Calu3 (cell line): ENCODE data around the gene GBP7. TPM values are rescaled to one million over a fixed set of nuclear protein-coding genes. Genes with fewer than 3 reads are reported as not detected.

Experiments used
- BruUV-seq: library from RNA; stranded (reverse); fragments of 400-500 nt; replicated peaks from 2 replicates; lab custom pipeline; 2021; lab: Mats Ljungman, UMichigan
- CTCF ChIA-PET: fragments of 300-600 bp; sonication (Branson Sonifier 250); formaldehyde crosslinking; loops from one replicate; lab custom pipeline; 2022; ENCODE audit warnings: antibody characterized with exemption; lab: Charles Lee
- DNase-seq: peaks from one replicate; pipeline ENCODE4 v3.0.0; 2022
- H3K27ac Mint-ChIP-seq: one replicate; pipeline ENCODE4 v1.8.0; 2022; ENCODE audit warnings: mixed read lengths; ENCODE audit not compliant: unreplicated experiment
- H3K27me3 Mint-ChIP-seq: one replicate; pipeline ENCODE4 v1.8.0; 2022; ENCODE audit warnings: mixed read lengths; ENCODE audit not compliant: unreplicated experiment
- H3K36me3 Mint-ChIP-seq: one replicate; pipeline ENCODE4 v1.8.0; 2022; ENCODE audit warnings: mild to moderate bottlenecking, moderate library complexity, mixed read lengths; ENCODE audit not compliant: insufficient read depth, unreplicated experiment
- H3K4me1 Mint-ChIP-seq: one replicate; pipeline ENCODE4 v1.8.0; 2022; ENCODE audit warnings: mild to moderate bottlenecking, low read depth, mixed read lengths; ENCODE audit not compliant: unreplicated experiment
- H3K4me3 Mint-ChIP-seq: one replicate; pipeline ENCODE4 v1.8.0; 2022; ENCODE audit warnings: mild to moderate bottlenecking, low read depth, moderate library complexity, mixed read lengths; ENCODE audit not compliant: unreplicated experiment
- H3K9me3 Mint-ChIP-seq: one replicate; pipeline ENCODE4 v1.8.0; 2022; ENCODE audit warnings: low read depth, mixed read lengths; ENCODE audit not compliant: unreplicated experiment
- intact Hi-C: fragments of 100-400 bp; cut with micrococcal nuclease; formaldehyde crosslinking; loops from one replicate; pipeline ENCODE4 v1.10.0; 2022; ENCODE audit not compliant: unreplicated experiment
- total RNA-seq: library from RNA; stranded (reverse); gene quantifications from 2 replicates; pipeline ENCODE4 v1.2.3, GENCODE V29; 2022
- TF ChIP-seq, protein P1 (sequence below): fragments of 200-600 bp; IDR thresholded peaks from one replicate; pipeline ENCODE4 v1.8.0; 2022; ENCODE audit warnings: antibody characterized with exemption; ENCODE audit not compliant: unreplicated experiment

The GBP7 gene
- total RNA-seq, 1 experiment from 2014 or later = 0.19 TPM

DNA sequence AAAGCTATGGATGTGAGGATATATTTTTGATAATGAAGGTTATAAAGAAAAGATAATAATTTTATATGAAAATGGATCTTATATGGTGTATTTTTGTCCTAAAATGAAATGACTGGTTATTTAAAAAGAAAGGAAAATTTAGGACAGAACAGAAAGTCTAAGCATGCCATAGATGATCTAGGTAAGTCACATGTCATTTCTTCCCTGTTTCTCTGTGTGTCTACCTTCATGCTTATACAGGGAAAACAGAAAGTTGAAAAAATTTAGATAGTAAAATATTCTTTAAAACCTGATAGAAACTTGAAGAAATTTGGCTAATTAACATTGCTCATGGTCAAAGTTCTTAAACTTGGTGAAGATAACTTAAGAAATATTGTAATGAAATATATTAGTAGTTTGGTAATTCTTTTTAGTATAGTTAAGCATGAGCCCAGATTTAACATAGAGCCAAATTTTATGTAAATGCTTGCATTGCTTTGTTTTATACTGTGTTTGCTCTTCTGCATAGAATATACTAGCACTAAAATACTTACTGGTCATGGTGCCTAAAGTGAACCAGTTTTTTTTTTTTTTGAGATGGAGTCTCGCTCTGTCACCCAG lies 35.3 kb upstream of the GBP7 start:
- TF ChIP-seq, protein P1, sequence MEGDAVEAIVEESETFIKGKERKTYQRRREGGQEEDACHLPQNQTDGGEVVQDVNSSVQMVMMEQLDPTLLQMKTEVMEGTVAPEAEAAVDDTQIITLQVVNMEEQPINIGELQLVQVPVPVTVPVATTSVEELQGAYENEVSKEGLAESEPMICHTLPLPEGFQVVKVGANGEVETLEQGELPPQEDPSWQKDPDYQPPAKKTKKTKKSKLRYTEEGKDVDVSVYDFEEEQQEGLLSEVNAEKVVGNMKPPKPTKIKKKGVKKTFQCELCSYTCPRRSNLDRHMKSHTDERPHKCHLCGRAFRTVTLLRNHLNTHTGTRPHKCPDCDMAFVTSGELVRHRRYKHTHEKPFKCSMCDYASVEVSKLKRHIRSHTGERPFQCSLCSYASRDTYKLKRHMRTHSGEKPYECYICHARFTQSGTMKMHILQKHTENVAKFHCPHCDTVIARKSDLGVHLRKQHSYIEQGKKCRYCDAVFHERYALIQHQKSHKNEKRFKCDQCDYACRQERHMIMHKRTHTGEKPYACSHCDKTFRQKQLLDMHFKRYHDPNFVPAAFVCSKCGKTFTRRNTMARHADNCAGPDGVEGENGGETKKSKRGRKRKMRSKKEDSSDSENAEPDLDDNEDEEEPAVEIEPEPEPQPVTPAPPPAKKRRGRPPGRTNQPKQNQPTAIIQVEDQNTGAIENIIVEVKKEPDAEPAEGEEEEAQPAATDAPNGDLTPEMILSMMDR = no peak
- CTCF ChIA-PET = no interaction called here
- peaks cover 9% of the 10 kb centered on the region for H3K9me3 Mint-ChIP-seq
- H3K27ac Mint-ChIP-seq = no peak overlapping the region
- intact Hi-C loops = no loop called here
- no peak overlapping the region for H3K4me3 Mint-ChIP-seq
- no peaks in the 10 kb centered on the region for H3K36me3 Mint-ChIP-seq
- H3K27me3 Mint-ChIP-seq = no peaks in the 10 kb centered on the region
- DNase-seq = no peak
- no TSS peak for BruUV-seq
- no peaks in the 10 kb centered on the region for H3K4me1 Mint-ChIP-seq

DNA sequence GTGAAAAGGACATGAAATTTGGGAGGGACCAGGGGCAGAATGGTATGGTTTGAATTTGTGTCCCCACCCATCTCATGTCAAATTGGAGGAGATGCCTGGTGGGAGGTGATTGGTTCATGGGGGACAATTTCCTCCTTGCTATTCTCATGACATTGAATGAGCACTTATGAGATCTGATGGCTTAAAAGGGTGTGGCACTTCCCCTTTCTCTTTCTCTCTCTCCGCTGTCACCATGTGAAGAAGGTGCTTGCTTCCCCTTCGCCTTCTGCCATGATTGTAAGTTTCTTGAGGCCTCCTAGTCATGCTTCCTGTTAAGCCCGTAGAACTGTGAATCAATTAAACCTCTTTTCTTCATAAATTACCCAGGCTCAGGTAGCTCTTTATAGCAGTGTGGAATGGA lies 30.6 kb upstream of the GBP7 start:
- no TSS peak for BruUV-seq

DNA sequence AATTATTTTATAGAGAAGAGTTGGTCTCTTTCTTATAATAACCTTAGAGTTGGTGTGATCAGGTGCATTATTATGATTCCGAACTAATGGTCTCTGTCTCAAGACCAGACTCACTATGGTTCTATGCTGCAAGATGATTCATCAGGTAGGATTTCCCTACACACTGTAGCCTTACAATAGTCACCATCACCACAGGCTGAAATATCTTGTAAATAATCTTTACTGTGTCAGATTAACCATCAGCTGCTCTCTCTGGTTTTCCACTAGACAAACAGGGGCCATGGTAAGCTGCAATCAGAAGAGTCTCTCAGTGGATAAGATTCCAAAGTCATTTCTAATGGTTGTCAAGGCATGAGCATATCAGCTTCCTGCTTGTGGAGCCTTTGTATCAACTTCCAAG lies 27.4 kb upstream of the GBP7 start:
- H3K4me3 Mint-ChIP-seq = no peak overlapping the region
- TF ChIP-seq, protein P1 = no peak
- intact Hi-C loops = no loop called here
- no peak for DNase-seq
- peaks cover 8% of the 10 kb centered on the region for H3K36me3 Mint-ChIP-seq
- peaks cover 10% of the 10 kb centered on the region for H3K9me3 Mint-ChIP-seq
- peaks cover 12% of the 10 kb centered on the region for H3K4me1 Mint-ChIP-seq
- no peaks in the 10 kb centered on the region for H3K27me3 Mint-ChIP-seq
- no peak overlapping the region for H3K27ac Mint-ChIP-seq
- BruUV-seq = no TSS peak
- CTCF ChIA-PET = no interaction called here

More for the DNA sequence above, 30.6 kb upstream of the GBP7 start:
- intact Hi-C loops = no loop called here
- TF ChIP-seq, protein P1 = no peak
- CTCF ChIA-PET = no interaction called here
- no peak for DNase-seq
- Mint-ChIP-seq H3K9me3 (peaks cover 14% of the 10 kb centered on the region), H3K4me1 (no peaks in the 10 kb centered on the region), H3K27me3 (no peaks in the 10 kb centered on the region), H3K27ac (no peak overlapping the region), H3K36me3 (no peaks in the 10 kb centered on the region), H3K4me3 (no peak overlapping the region)

DNA sequence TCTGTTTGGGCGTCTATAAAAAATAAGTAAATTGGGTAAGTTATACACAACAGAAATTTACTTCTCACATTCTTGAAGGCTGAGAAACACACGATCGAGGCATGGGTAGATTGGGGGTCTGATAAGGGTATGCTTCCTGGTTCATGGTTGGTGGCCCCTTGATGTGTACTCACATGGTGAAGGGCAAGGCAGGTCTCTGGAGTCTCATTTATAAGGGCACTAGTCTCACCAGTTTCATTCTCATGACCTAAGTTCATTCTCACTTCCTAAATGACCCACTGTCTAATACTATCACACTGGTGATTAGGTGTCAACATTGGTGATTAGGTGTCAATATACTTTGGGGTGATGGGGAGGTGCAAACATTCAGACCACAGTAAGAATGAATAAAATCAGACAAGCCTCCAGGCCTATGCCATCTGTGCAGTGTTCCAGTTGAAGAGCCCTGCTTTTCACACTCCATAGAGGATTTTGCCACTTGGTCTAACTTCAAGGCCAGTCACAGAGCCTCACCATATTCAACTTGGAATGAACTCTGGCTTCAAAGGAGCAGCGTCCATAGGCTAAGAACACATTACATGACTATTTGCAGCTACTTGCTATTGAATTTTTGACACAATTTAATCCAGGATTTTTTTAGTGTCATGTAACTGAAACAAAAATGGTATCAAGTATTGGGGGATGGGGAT lies 25.4 kb upstream of the GBP7 start:
- H3K27ac Mint-ChIP-seq = no peak overlapping the region

More for the DNA sequence above, 25.4 kb upstream of the GBP7 start:
- no peak for DNase-seq
- CTCF ChIA-PET = no interaction called here
- BruUV-seq = no TSS peak
- Mint-ChIP-seq H3K27me3 (no peaks in the 10 kb centered on the region), H3K4me3 (no peak overlapping the region), H3K4me1 (peaks cover 16% of the 10 kb centered on the region), H3K9me3 (peaks cover 5% of the 10 kb centered on the region), H3K36me3 (peaks cover 9% of the 10 kb centered on the region)
- TF ChIP-seq, protein P1 = no peak
- intact Hi-C loops = no loop called here
